Nucleus accumbens (tissue), 56 donors: ENCODE data around the gene TGFBR3L.

ENCODE experiments used
- DNase-seq, 56 donors: peaks; one replicate each; lab custom pipeline; 2025; lab: John Stamatoyannopoulos, UW

Gene TGFBR3L

DNA sequence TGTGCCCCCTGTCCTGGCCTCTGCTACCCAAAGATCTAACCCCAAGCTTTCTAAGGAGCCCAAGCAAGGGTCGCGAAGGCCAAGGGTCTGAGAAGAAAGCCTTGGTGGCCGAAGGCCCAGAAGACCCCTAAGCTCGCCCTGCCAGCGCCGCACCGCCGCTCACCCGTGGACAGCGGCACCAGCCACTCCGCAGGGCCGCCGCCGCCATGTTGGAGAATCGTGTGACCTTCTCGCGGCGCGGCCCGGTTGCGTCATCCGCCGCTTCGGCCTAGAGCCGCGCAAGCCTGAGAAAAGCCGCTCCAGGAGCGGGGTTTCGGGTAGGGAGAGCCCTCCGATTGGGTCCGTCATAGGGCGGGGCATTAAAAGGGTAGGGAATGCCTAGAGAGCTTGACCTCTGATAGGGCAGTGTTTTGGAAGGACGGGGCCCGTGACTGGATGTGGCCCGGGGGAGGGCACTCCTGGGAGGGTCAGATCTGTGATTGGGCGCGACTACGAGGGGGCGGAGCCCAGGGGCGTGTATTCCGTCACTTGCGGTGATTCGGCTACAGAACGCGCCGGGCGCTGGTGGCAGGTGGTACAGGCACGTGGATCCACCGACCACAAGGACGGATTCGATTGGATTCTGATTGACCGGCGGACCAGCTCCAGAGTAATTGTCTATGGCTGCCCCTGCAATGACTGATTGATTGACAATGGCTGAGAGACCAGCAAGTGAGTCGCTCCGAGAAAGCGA is 29.0 kb downstream of the TGFBR3L start, which contains the start of gene TIMM44:
Gene TIMM44, minus strand, starts transcription at position 223 of the 733 bp plus-strand sequence. Its CDS starts 15 bp downstream, at position 208.
- DNase-seq = peak; percentile 87 to 100 (median 99)

DNA sequence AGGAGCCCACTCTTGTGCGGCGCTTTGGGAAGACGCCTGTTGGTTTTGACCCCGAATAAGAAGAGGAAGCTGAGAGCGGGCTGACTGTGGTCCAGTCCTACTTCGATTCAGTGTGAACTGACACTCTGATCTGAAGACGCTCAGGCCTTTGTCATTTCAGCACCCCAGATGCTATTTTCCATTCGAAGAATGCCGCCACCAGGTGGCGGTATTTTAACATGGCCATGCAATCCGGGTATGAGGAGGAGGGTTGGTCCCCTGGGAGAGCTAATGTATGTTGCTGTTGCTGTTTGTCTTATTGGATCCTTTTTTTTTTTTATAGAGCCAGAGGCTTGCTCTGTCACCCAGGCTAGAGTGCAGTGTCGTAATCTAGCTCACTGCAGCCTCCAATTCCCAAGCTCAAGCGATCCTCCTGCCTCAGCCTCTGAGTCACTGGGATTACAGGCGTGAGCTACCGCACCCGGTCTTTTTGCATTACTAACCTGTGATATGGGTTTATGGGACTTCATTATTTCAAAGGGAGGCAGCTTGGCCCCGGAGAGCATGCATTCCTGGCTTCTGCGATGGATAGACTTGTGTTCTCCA is 29.6 kb downstream of the TGFBR3L start:
- DNase-seq = peak in 54 of 56 donors; percentile 28 to 92 (median 76)

DNA sequence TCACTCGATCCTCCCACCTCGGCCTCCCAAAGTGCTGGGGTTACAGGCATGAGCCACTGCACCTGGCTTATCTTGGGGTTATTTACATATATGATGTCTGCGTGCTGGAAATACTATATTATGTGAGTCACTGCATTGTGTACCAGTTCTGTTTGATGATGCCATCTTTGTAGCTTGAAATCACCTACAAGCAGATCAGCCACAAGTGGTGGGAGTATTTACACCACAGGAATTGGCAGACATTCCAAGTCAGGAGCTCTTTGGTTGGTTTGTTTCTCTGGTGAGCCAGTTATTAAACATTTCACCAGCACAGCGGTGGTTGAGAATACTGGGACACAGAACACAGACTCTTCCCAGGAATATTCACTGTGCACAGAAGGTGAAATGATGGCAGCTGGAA is 33.3 kb downstream of the TGFBR3L start:
- no peak for DNase-seq

DNA sequence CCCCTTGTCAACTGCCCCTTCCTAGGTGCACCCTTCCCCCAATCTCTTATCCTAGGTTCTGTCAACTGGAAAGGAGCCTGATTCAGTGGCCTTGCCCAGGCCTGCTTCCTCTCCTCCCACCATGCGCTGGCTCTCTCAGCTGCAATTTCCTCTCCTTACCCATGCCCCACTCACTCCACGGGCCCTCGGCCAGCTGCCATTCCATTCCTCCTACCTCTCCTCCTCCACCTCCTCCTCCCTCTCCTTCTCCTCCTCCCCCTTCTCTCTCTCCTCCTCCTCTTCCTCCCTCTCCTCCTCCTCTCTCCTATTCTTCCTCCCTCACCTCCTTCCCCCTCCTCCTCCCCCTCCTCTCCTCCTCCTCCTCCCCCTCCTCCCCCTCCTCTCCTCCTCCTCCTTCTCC is 38.4 kb downstream of the TGFBR3L start:
- no peak for DNase-seq

DNA sequence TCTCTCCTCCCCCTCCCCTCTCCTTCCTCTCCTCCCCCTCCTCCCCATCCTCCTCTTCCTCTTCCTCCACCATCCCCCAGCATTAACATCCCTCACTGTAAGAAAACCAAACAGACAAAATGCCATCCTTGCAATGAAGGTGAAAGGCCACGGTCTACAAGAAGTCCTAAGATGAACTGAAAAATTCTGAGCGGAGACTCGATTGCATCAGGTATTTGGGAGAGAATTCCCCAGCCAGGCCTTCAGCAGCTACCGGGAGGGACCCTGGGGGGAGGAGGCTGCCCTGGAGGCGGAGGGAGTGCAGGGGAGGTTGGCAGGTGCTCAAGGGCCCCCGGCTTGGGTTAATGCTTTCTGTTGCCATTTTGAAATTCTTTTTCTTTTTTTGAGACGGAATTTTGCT is 38.9 kb downstream of the TGFBR3L start:
- no peak for DNase-seq

DNA sequence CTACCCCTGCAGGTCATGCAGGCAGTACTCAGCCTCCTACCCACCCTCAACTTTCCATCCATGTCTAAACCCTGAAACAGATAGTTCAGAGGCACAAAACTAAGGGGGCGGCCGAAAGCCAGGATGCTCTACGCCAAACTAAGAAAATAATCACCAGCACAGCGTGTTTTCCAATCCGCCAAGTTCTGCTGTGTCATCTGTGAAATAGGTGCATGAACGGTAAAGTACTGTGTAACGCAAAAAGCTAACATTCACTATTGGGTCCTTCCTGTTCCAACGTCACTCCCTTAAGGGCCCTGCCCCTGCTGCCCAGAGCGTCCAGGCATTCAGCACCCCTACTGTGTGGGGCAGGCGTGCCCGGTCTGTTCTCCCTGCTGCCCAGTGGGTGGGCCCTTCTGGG is 41.1 kb downstream of the TGFBR3L start:
- DNase-seq = no peak

- no peak for DNase-seq
Measured at GRCh38 chr19:7959211-7959610, 44.6 kb downstream of the TGFBR3L start.

- peak in 1 of 56 donors; percentile 13 for DNase-seq
Measured at GRCh38 chr19:7961082-7961481, 46.5 kb downstream of the TGFBR3L start.

DNA sequence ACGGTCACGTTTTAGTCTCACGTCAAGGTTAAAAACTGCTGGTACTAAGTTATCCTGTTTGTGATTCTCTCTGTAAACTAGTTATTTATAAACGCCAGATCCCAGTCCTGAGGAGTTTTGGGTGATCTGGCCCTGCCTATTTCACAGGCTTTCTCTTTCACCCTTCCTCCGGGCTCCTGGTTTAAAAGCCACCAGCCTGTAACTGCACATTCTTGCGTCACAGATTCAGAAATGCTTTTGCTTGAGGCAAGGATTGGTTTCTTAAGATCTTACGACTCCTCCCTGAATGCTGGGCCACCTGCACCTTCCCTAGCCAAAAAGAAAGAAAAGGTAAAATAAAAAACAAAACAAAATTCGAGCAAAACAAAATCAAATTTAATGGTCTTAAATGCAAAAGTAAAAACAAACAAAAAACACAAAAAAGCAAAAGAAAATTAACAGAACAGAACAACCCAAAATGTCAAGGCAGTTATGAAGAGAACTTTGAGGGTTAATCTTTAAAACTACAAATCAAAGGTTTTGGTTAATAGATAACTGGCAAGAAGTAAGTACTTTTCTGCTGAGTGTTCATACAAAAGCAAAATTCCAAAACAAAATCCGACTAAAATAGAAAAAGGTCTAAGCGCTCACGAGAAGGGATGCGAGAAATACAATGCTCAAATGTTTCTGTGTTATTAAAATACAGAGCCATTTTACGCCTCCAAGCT is 47.4 kb downstream of the TGFBR3L start:
- no peak for DNase-seq

DNA sequence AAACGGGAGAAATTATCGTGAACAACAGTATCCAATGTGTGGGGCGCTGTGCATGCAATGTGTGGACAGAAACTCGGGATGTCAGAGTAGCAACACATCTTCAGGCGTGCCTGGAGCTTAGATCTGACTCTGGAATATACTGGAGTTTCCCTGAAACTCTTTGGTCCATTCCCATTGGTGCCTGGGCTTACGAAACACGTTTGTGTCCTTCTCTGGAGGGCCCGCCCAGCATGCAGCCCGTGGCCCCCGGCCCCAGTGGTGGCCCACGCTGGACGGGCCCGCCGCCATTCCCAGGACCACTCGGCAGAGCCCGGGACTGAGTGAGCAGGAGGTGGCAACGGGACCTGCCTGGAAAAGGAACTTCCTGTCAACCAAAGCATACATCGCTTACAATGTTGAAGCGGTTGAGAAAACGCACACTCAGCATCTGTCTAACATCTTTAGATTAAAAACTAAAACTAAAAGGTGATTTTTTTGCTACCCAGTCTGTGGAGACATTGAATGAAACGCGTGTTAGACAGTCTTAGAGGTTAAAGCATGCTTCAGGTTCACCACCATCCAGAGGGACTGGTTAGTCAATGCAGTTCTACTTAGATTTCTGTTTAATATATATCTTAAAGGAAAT is 48.1 kb downstream of the TGFBR3L start:
- no peak for DNase-seq

DNA sequence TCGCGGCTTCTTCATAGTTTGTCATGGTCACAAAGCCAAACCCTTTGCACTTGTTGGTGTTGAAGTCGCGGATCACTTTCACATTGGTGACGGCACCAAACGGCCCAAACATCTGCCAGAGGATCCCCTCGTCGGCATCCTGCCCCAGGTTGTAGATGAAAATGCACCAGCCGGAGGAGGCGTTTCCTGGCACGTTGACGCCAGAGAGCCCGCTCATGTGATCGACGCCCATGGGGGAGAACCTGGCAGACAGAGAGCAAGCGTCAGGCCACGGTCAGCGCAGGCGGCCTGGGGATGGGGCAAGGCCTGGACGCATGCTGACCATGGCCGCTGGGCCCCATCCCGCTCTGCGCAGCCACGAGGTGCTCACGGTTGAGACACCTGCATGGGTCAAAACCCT is 48.9 kb downstream of the TGFBR3L start:
- DNase-seq = no peak

DNA sequence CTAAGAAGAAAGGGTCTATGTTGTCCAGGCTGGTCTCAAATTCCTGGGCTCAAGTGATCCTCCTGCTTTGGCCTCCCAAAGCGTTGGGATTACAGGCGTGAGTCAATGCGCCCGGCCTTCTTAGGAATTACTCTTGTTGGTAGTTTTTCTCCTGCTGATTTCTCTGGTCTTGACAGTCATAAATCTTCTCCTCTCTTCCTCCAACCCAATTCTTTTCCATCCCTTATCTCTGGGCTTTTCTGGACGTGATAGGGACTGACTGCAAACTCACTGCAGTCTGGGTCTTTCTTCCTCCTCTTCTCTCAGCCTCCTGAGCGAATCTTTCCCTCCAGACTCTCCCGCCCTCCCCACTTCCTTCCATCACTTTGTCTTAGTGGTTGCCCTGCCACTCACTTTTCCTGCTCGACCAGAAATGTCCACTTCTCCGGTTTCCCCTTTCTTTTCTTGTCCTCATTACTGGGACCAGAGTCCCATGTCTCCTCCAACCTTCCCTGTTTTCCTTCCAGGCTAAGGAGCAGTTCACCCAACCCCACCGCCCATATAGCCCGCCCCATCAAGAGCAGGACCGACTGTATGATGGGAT is 50.7 kb downstream of the TGFBR3L start:
- no peak for DNase-seq

DNA sequence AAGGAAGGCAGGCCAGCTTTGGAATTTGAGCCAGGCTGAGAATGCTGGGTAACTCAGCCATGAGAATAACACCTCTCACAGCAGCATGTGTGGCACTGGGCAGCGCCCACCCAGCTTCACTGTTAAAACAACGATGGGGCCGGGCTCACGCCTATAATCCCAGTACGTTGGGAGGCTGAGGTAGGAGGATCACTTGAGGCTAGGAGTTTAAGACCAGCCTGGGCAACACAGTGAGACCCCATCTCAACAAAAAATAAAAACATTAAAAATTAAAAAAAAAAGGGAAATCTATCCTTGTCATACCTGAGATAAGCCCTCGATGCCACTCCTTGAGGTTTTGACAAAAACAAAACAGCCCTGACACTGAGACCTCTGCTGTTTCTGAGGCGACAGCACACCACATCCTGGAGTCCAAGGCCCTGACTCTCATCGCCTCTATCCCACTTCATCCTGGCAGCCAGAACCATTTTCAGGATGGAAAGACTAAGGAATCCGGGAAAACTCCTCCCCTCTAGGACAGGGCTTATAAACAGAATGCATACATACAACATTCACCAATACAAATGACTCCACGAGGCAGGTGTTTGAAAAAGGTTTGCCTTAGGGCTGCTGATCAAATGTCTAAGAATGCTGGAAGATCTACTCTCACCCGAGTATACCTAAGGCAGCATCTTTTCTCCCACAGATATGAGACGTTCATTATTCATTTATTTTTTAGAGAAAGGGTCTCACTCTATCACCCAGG is 51.5 kb downstream of the TGFBR3L start:
- peak in 4 of 56 donors; percentile 9 to 15 (median 10) for DNase-seq

GRCh38 chr19:7968008-7968795 is 53.6 kb downstream of the TGFBR3L start:
- no peak for DNase-seq
